Measurements from ENCODE around the gene STAG1. TPM values are rescaled to one million over a fixed set of nuclear protein-coding genes. Genes with fewer than 3 reads are reported as not detected.
"Not testable (repeated sequence)": the region's sequence is repeated elsewhere in the genome, so short reads cannot be mapped to it uniquely, and the experiment has no call there.

The STAG1 gene
- total RNA-seq, 1 donor from 2014 or later: 44.7 TPM

- no peaks in the 10 kb centered on the region for H3K27me3 ChIP-seq
- no peaks in the 10 kb centered on the region for H3K9me3 ChIP-seq
- peaks cover 0 to 6% of the 10 kb centered on the region in 2 donors for H3K36me3 ChIP-seq
- no peak overlapping the region for H3K4me3 ChIP-seq
- TF ChIP-seq POLR2AphosphoS5 (IDR thresholded peaks at IDR 0.05; ENCODE audit: insufficient read depth in 1 of 2, low read depth in 1 of 2) (no peak), POLR2A (IDR thresholded peaks at IDR 0.05) (no peak), CTCF (IDR thresholded peaks at IDR 0.05) (no peak)
- intact Hi-C loops (cut with DNase I): no loop called here
- no peak for DNase-seq (ENCODE audit: extremely low spot score in 2 of 2)
- H3K27ac ChIP-seq: no peak overlapping the region
- no peaks in the 10 kb centered on the region for H3K4me1 ChIP-seq
Measured at GRCh38 chr3:136485777-136486176, 266.4 kb downstream of the STAG1 start.

GRCh38 chr3:136476280-136476679, 275.9 kb downstream of the STAG1 start:
- intact Hi-C loops (cut with DNase I): no loop called here
- peaks cover 0 to 16% of the 10 kb centered on the region in 2 donors for H3K36me3 ChIP-seq
- no peak for DNase-seq (ENCODE audit: extremely low spot score in 2 of 2)
- no peaks in the 10 kb centered on the region for H3K4me1 ChIP-seq
- TF ChIP-seq POLR2AphosphoS5 (IDR thresholded peaks at IDR 0.05; ENCODE audit: insufficient read depth in 1 of 2, low read depth in 1 of 2): no peak
- TF ChIP-seq CTCF (IDR thresholded peaks at IDR 0.05): no peak
- TF ChIP-seq POLR2A (IDR thresholded peaks at IDR 0.05): no peak
- no peak overlapping the region for H3K4me3 ChIP-seq
- no peaks in the 10 kb centered on the region for H3K27me3 ChIP-seq
- H3K27ac ChIP-seq: no peak overlapping the region
- H3K9me3 ChIP-seq: no peaks in the 10 kb centered on the region

GRCh38 chr3:136474876-136475275, 277.3 kb downstream of the STAG1 start:
- H3K4me1 ChIP-seq; H3K4me3 ChIP-seq; H3K9me3 ChIP-seq; DNase-seq (ENCODE audit: extremely low spot score in 2 of 2); intact Hi-C loops (cut with DNase I); H3K27ac ChIP-seq; H3K27me3 ChIP-seq: not testable (repeated sequence)
- peaks cover 0 to 16% of the 10 kb centered on the region in 2 donors for H3K36me3 ChIP-seq

GRCh38 chr3:136473716-136474326, 278.4 kb downstream of the STAG1 start:
- Histone ChIP-seq H3K4me1 (no peaks in the 10 kb centered on the region), H3K27me3 (no peaks in the 10 kb centered on the region), H3K4me3 (no peak overlapping the region), H3K36me3 (peaks cover 0 to 16% of the 10 kb centered on the region in 2 donors), H3K27ac (no peak overlapping the region), H3K9me3 (no peaks in the 10 kb centered on the region)
- DNase-seq (ENCODE audit: extremely low spot score in 2 of 2): no peak
- no peak for TF ChIP-seq POLR2AphosphoS5 (IDR thresholded peaks at IDR 0.05; ENCODE audit: insufficient read depth in 1 of 2, low read depth in 1 of 2)
- TF ChIP-seq CTCF (IDR thresholded peaks at IDR 0.05): no peak
- no peak for TF ChIP-seq POLR2A (IDR thresholded peaks at IDR 0.05)
- intact Hi-C loops (cut with DNase I): no loop called here

- intact Hi-C loops (cut with DNase I): no loop called here
- no peaks in the 10 kb centered on the region for H3K4me1 ChIP-seq
Measured at GRCh38 chr3:136465296-136465695, 286.9 kb downstream of the STAG1 start.

More at GRCh38 chr3:136465296-136465695, 286.9 kb downstream of the STAG1 start:
- no peaks in the 10 kb centered on the region for H3K27me3 ChIP-seq
- no peak overlapping the region for H3K27ac ChIP-seq
- H3K9me3 ChIP-seq: no peaks in the 10 kb centered on the region
- H3K36me3 ChIP-seq: no peaks in the 10 kb centered on the region
- no peak for DNase-seq (ENCODE audit: extremely low spot score in 2 of 2)
- no peak overlapping the region for H3K4me3 ChIP-seq
- TF ChIP-seq POLR2A (IDR thresholded peaks at IDR 0.05) (no peak), CTCF (IDR thresholded peaks at IDR 0.05) (no peak), POLR2AphosphoS5 (IDR thresholded peaks at IDR 0.05; ENCODE audit: insufficient read depth in 1 of 2, low read depth in 1 of 2) (no peak)

All from vagina (tissue), 2 donors.